ENCODE measurements around the gene ERRFI1.

ERRFI1 gene

DNA sequence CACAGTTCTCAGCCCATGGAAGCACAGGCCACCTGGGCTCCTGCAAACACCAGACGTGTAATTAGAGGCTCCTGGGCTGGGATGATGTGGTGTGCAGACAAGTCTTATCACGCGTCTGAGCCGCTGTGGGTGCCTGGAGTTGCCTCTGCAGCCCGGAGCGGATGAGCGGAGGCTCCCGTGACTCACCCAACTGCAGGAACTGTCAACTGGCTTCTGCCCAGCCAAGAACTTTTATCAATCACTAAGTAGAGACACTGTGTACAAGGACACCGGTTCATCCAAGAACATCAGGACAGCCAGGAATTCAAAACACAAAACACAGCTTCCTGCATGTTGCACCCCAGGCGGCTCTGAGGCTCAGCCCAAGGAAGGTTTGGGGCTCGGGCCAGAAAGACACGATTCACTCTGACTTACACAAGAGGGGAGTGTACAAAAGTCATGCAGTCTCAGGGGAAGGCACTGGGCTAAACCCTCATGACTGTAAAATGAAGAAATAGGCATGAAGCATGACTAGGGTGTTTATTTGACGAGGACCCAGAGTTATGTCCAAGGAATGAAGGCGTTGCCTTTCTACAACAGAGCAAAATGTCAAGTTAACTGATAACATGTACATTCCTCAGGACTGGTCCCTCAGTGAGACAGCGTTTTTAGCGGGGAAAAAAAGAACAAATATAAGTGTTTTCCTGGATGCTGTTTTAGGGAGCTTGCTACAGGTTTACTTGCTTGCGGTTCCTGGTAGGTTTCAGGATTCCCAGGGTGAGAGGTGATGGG is 21.1 kb downstream of the ERRFI1 start:
- DNase-seq (ENCODE audit: extremely low read depth, low read depth): peak; percentile 90

DNA sequence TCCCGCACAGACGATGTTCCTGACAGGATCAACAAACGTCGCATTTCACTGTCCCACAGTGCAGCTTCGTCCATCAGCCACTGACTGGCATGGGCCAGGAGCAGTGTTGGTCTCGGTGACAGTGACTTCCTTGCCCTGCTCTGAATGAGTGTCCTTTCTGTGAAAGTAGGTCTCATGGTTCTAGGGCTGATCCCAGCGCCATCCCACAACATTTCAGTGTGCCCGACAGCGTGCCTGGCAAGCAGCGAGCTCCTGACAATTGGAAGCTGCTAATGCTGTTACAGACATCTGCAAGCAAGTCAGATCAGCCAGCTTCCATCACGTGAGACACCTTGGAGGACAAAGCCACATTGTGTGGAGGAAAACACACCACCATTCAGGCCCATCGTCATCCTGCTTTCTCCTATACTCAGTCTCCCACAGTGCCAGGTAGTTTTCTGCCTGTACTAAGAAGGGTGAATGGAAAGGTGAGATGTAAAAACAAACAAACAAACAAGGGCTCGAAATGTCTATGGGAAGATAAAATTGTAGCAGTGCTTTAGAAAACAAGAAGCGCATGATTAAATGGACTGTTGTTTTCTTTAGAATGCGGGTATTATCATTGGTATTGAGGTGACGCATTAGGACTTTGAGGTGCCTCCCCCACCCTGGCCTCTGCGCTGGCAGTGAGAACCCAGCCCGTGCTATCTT is 21.9 kb downstream of the ERRFI1 start:
- TF ChIP-seq, protein P1, sequence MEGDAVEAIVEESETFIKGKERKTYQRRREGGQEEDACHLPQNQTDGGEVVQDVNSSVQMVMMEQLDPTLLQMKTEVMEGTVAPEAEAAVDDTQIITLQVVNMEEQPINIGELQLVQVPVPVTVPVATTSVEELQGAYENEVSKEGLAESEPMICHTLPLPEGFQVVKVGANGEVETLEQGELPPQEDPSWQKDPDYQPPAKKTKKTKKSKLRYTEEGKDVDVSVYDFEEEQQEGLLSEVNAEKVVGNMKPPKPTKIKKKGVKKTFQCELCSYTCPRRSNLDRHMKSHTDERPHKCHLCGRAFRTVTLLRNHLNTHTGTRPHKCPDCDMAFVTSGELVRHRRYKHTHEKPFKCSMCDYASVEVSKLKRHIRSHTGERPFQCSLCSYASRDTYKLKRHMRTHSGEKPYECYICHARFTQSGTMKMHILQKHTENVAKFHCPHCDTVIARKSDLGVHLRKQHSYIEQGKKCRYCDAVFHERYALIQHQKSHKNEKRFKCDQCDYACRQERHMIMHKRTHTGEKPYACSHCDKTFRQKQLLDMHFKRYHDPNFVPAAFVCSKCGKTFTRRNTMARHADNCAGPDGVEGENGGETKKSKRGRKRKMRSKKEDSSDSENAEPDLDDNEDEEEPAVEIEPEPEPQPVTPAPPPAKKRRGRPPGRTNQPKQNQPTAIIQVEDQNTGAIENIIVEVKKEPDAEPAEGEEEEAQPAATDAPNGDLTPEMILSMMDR (IDR thresholded peaks at IDR 0.05; ENCODE audit: low read depth, low read length): no peak
- no peak for DNase-seq (ENCODE audit: extremely low read depth, low read depth)

More for the DNA sequence above, 21.1 kb downstream of the ERRFI1 start:
- TF ChIP-seq, protein P1 (IDR thresholded peaks at IDR 0.05; ENCODE audit: low read depth, low read length): no peak

DNA sequence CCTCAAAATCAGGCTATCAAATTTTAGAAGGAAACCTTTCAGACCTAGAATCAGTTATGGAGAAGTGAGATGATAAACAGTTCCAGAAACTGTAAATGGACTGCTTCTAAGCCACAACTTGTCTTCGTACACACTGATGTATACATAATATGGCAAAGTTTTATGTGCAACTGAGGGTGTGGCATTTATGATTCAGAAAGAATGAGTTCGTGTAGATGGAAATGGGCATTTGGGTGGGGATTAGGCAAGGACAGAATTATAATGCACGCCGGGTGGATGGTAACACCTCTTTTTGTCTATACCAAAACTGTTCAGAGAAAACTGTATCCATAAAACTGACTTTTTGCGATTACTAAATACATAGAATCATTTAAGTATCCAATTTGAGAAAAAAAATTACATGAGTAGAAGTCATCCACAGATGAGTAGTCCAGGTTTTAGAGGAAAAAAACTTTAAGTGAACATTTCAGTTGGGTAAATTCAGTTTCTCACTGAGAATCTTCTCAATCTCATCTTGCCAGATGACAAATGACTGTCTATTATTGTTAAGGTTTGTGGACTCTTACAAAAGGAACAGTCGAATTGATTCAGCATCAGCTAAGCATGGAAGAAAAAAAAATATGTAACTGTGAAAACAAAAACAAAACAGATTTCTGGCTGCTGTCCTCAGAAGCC is 22.5 kb downstream of the ERRFI1 start:
- DNase-seq (ENCODE audit: extremely low read depth, low read depth): no peak

DNA sequence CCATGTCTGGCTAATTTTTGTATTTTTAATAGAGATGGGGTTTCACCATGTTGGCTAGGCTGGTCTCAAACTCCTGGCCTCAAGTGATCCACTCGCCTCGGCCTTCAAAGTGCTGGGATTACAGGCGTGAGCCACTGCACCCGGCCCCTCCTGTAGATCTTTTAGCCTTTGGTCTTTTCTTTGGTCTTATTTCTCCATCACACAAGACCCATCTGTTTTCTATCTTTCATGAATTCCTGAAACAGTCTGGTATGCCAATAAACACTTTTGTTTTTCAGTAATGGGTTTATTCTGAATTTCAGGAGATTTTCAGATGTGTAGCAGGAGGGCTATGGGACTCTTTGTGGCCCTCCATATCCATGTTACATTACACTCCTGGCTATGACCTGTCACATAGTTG is 23.2 kb downstream of the ERRFI1 start:
- DNase-seq (ENCODE audit: extremely low read depth, low read depth): no peak
- TF ChIP-seq, protein P1 (IDR thresholded peaks at IDR 0.05; ENCODE audit: low read depth, low read length): no peak

More for the DNA sequence above, 22.5 kb downstream of the ERRFI1 start:
- TF ChIP-seq, protein P1 (IDR thresholded peaks at IDR 0.05; ENCODE audit: low read depth, low read length): no peak

DNA sequence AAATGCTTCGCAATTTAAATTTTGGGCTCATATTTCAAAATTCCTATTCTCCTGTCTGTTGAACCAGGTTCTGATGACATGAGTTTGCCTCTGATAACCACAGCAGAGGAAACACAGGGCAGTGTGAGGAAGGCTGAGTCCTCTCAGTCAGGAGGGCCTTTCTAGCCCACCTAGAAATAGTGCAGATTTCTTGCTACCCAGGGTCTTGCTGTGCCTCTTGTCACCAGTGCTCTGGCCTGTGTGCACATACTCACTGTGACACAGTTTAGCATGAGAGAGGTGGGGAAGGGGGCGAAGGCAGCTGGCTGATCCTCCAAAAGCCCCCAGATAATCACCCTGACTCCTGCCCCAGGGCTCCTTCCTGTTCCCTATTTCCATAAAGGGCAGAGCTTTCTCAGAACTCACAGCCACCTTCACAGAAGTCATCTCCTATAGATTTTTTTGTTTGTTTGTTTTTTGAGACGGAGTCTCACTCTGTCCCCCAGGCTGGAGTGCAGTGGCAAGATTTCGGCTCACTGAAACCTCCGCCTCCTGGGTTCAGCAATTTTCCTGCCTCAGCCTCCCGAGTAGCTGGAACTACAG is 23.7 kb downstream of the ERRFI1 start:
- no peak for DNase-seq (ENCODE audit: extremely low read depth, low read depth)
- TF ChIP-seq, protein P1 (IDR thresholded peaks at IDR 0.05; ENCODE audit: low read depth, low read length): no peak

DNA sequence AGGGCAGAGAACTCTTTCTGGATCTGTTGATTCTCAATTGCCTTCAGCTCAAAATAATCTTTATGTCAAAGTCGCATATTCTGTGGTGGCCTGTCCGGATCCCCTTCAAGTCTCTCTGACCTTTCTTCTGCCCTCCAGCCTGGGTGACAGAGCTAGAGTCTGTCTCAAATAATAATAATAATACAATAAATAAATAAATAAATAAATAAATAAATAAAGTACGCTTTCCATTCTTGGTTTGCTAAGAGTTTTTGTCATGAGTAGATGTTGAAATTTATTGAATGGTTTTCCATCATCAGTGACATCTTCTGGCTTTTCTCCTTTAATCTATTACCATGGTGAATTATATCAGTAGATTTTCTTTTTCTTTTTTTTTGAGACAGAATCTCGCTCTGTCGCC is 30.7 kb downstream of the ERRFI1 start:
- DNase-seq (ENCODE audit: extremely low read depth, low read depth): no peak
- TF ChIP-seq, protein P1 (IDR thresholded peaks at IDR 0.05; ENCODE audit: low read depth, low read length): no peak

All from AG09319 (cell line).